ENCODE results near the gene PLXNA2.
A peak's percentile ranks its signal among the peaks of the same experiment; 100 is the strongest.

The PLXNA2 gene

GRCh38 chr1:208136459-208137182 is 107.6 kb downstream of the PLXNA2 start:
- no peak for DNase-seq

DNA sequence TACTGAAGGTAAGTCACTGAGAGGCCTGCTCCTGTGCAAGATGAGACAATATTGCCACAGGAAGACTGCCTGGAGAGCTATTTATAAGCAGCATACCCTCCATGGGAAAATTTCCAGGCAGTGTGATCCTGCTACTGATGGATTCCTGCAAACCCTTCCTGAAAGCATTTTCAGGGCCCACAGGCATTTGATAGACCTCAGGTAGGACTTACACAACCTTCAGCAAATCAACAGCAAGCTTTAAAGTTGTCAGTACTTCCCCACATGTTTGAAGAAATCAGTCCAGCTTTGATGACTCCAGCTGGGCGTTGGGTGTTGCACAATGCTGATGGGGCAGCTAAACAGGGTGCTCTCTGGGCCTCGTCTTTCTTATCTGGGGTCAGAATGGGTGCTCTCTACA is 108.8 kb downstream of the PLXNA2 start:
- DNase-seq, result no peak

- DNase-seq, result no peak
Observed at GRCh38 chr1:208134491-208134890, 109.7 kb downstream of the PLXNA2 start.

- no peak for DNase-seq
Observed at GRCh38 chr1:208133355-208133754, 110.8 kb downstream of the PLXNA2 start.

DNA sequence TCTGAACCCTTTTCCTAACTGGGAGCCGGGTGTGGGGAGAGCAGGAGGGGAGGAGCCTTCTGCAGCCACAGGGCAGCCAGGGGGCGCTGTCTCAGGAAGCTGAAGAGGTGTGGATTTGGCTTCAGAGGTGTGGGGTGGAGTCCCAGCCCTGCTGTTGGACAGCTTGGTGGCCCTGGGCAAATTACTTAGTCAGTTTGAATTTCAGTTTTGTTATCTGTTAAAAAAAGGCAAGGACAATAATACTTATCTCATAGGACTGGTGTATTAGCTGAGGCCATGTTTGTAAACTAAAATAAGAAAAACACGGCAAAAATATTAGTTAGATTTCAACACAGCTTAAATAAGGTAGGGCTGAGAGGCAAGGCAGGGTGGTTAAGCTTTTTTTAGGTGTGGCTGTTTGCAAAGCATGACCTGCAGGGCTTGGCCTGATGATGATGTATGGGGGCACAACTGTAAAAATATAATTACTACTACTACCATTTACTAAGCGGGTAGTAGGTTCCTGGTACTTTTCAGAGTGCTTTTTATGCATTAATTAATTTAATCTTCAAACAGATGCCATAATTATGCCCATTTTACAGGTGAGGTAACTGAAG is 111.8 kb downstream of the PLXNA2 start:
- DNase-seq, result peak in 4 of 5 donors; percentile 17 to 37 (median 28)

DNA sequence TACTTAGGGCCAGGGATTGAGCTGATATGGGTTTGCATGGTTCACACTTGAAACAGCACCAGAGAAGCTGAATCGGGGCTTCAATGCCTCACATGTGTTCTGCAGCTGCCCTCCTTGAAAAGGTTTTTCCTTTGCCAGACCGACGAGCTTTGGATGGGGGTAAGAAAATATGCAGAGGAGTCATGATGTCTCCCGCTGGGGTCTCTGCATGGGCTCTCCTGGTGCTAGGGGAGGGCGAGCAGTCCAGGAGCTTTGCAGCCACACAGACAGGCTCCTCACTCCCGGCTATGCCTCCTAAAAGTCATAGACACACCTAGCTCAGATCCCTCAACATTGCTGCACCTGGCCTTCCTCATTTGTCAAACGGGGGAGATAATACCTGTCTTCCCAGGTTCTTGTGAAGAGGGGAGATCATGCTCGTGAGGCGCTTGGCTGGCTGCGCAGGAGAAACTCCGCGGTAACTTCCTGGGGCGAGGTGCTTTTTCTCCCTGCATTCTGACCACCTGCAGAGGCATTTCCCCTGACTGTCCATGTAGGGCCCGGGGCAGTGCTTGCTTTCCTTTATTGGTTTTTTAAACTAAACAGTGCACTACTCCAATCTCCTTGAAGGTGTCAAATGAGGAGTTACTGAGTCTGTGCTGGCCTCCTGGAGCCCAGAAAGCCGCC is 112.4 kb downstream of the PLXNA2 start:
- no peak for DNase-seq

GRCh38 chr1:208129487-208129886 is 114.7 kb downstream of the PLXNA2 start:
- no peak for DNase-seq

DNA sequence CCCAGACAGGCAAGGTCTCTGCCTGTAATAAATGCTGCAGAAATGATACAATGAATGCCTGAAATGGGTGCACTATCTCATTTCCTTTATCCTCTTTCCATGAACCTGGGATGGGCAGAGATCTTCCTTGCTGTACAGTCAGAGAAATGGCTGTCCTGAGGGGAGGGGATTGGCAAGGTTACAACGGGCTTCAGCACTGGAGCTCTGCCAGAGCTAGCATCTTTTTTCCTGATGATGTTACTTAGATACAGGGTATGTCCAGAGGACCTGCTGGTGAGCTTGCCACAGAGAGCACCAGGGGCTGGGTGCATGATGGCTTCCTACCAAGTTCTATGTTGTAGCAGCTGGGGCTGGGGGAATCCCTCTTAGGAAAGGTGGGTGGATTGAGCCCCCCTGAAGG is 115.1 kb downstream of the PLXNA2 start:
- no peak for DNase-seq

GRCh38 chr1:208127792-208128529 is 116.2 kb downstream of the PLXNA2 start:
- DNase-seq, result no peak

GRCh38 chr1:208127284-208127683 is 116.9 kb downstream of the PLXNA2 start:
- no peak for DNase-seq

DNA sequence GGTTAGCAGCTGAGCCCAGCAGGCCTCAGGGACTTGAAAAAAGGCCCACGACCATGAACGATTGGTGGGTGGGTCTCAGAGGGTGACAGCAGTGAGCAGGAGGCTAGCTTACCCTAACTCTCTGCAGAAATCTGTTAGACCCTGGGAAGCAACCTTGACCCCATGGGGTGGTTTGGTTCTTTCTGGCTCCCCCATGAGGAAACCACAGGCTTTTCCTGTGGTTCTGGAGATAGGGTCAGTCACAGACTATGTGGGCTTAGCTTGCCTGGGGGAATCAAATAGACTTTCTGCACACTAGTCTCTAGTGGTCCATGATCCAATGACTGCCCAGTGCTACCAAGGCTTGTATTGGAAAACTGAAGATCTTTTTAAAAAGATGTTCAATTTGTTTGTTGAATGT is 118.1 kb downstream of the PLXNA2 start:
- no peak for DNase-seq

- DNase-seq, result no peak
Observed at GRCh38 chr1:208122612-208123358, 121.4 kb downstream of the PLXNA2 start.

DNA sequence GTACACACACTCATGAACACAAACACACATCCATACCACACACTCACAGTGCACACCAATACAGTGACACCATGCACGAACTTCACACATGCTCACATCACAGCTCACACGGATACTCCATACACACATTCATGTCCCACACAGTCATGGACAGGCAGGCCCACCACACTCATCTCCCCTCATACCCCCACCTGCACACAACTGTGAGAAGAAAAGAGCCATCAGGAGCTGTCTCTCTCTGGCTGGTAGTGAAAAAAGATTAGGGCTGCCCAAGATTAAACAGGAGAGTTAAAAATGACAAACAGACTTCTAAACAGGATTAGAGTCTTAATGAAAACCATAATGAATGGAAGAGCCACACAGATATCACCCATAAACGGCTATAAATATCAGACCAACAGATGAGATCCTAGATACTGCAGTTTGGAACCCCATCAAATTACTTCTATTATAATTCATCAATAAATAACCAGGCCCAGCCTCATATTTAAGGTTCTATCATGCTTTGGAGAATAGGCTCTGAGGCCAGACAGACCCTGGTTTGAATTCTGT is 122.3 kb downstream of the PLXNA2 start:
- no peak for DNase-seq

GRCh38 chr1:208120431-208120790 is 123.8 kb downstream of the PLXNA2 start:
- no peak for DNase-seq

DNA sequence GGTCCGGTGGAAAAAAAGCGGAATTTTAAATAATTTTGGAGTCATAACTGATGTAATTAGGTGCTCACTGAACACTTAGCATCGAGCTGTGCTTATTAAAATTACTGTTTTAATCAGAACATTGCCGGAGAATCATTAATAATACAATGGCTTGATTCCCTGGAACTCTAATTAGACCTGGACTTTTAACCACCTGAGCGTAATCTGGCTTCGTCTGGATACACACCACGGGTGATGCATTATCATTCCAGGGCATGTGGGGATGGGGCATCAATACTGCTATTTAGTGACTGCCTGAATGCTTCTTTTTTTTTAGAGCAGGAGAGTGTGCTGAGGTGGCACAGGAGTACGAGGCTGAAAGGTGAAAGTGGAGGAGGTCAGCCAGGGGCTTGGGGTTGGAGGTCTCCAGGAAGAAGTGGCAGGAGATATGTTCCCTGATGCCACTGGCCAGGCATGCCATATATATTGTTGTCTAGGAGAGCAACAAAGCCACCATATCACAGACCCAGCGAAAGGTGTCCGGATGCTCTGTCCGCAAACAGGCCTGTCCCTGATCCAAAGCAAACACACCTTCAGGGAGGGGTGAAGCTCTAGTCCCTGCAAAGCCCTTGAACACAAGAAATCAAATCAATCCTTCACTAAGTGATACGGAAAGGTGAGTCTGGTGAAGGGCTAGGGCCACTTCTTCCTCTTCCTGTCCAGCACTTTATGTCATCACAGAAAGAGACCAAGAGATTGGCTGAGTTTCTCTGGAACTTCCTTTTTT is 125.2 kb downstream of the PLXNA2 start:
- no peak for DNase-seq

DNA sequence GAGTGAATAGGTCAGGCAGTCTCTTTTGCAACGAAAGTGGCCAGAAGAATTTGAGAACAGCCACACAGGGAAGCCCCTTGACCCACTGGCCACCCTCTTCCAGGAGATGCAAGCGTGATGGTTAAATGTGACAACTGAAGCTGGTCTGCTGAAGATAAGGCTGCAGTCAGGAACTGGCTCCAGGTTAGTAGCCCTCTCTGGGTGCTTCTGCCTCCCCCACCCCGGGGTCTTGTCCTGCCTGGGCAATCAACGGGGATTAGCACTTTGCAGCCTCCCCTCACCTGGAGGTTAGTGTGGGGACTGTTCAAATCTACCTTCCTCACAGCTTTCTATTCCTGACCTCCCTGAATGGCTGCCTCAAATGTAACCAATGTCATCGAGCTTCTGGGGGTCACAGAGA is 125.9 kb downstream of the PLXNA2 start:
- DNase-seq, result no peak

DNA sequence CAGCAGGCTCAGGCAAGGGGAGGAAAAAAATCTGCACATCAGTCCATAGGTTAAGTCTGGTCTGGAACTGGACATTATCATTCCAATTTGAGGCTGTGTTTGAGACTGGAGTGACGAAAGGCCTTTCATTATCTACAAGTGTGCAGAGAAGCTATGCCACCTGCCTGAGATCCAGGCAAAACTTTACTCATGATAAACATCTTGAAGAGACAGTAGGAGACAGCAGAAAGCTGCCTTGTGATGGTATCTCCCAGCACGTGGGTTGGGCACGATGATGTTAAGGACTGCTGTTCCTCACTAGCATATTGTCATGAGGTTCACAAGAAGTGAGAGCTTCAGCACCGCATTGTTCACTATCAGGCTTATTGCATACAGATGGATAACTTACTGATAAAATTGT is 126.4 kb downstream of the PLXNA2 start:
- DNase-seq, result no peak

DNA sequence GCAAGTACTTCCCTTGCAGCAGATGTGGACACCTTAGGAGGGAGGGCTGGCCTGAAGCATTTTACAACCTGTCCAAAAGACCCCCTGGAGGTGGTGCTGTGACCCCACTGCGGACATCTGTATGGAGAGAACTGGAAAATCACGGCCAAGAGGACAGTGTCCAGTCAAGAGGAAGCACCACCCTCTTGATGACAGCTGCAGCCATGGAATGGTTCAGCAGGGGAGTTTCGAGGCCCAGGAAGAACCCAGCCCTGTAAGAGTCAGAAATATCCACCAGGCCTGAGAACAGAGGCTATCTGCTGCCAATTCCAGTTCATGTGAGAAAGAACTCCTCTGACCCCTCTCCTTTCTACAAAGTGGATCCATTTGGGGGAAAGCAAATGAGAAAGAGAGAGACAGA is 126.8 kb downstream of the PLXNA2 start:
- DNase-seq, result no peak

DNA sequence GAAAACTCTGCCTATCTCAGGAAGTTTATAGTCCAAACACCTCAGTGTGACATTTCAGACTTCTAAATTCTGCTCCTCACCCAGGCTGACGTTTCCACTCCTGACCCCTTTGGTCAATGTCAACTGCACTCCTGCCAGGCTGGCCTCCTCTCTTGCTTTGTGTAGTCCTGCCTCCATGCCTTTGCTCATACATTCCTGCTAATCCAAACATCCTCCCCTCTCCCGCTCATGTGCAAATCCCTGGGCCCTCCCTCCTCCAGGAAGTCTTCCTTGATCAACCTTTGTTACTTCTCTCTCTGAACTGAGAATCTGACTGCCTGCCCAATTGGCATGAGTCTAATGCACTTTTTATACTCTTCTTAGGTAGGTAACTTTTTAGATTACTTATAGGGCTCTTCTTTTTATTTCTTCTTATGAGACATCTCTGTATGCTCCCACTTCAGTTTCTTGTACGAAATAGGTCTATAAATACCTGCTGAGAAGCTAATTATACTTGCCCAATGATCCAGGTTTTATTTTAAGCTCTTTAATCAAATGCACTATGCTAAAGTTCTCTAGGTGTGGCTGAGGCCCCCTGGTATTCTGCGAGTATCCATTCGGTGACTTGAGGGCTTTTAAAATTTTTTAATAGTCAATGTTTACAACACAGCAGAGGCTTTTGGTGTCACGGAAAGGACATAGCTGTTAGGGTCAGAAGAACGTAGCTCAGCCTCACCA is 128.1 kb downstream of the PLXNA2 start:
- DNase-seq, result no peak

DNA sequence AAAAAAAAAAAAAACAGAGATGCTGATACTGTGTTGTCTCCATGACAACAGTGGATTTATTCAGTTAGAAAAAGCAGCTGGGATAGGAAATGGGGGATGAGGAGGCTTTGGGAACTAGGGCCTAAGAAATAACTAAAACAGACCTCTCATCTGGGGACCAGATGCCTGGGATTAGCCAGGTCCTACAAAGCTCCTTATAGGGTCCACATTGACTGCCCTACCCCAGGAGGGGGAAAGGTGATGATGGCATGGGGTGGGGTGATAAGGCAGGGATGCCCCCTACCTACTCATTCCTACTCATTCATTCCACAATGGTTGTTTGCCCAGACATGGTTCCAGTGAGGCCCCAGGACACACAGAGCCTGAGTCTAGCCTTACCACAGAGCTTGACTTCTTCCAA is 131.2 kb downstream of the PLXNA2 start:
- DNase-seq, result no peak

GRCh38 chr1:208112401-208112800 is 131.8 kb downstream of the PLXNA2 start:
- no peak for DNase-seq
